Effector memory CD8-positive, alpha-beta T cell (primary cell): Measurements from ENCODE around the gene PIM3.

ENCODE experiments used
- ATAC-seq: fragments of 150-1000 bp; cut with Tn5 transposase; replicated peaks from 2 replicates; pipeline ENCODE4 v1.10.0; 2021; ENCODE audit warnings: mild to moderate bottlenecking, moderate library complexity
- DNase-seq, 3 experiments: peaks; one replicate each; pipeline ENCODE4 v3.0.0; 2021
- H3K27ac Mint-ChIP-seq, 2 donors: one replicate each; pipeline ENCODE4 v1.8.0; 2022; ENCODE audit warnings: mild to moderate bottlenecking in 2 of 2, mixed read lengths in 2 of 2, moderate library complexity in 2 of 2
- H3K27me3 Mint-ChIP-seq, 2 donors: one replicate each; pipeline ENCODE4 v1.8.0; 2022; ENCODE audit warnings: mixed read lengths in 2 of 2
- H3K36me3 Mint-ChIP-seq: one replicate; pipeline ENCODE4 v1.8.0; 2022; ENCODE audit warnings: mild to moderate bottlenecking, moderate library complexity, mixed read lengths; ENCODE audit not compliant: insufficient read depth
- H3K4me1 Mint-ChIP-seq, 2 donors: one replicate each; pipeline ENCODE4 v1.8.0; 2022; ENCODE audit warnings: low read depth in 2 of 2, mixed read lengths in 2 of 2
- H3K4me3 Mint-ChIP-seq, 2 donors: one replicate each; pipeline ENCODE4 v1.8.0; 2022; ENCODE audit warnings: mild to moderate bottlenecking in 2 of 2, mixed read lengths in 2 of 2, moderate library complexity in 2 of 2
- H3K9me3 Mint-ChIP-seq, 2 donors: one replicate each; pipeline ENCODE4 v1.8.0; 2022; ENCODE audit warnings: mixed read lengths in 2 of 2

Gene PIM3

DNA sequence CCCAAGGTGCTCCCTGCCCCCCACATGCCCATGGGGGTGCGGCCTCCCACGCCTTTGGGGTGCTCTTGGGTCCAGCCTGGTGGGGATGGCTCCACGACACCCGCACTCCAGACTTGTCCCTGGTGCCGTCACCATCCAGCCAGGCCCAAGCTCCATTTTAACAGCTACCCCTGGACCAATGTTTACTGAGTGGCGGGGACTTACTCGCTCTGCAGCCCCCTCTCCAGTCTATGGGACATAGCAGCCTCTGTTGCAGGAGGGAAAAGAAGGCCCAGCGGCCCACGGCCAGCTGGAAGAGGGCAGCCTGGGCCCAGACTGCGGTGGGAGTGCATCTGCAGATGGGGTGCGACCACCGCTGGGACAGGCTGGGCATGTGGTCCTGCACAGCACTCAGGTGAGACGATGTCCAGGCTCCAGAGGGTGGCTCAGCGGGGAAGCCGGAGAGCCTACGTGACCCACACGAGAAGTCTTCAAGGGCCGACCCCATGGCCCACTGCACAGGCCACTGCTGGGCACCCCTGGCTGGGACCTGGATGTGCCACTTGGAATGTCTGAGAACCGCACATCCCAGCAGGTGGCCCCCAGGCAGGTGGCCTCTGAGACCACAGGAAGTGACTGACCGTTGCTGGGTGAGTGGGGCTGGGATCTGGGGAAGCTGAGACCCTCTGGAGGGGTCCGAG, 33.9 kb downstream of the PIM3 start:
- Mint-ChIP-seq H3K36me3 (peaks cover 4% of the 10 kb centered on the region), H3K27ac (peak overlapping the region in 1 of 2 donors; percentile 63)
- no peak for ATAC-seq

DNA sequence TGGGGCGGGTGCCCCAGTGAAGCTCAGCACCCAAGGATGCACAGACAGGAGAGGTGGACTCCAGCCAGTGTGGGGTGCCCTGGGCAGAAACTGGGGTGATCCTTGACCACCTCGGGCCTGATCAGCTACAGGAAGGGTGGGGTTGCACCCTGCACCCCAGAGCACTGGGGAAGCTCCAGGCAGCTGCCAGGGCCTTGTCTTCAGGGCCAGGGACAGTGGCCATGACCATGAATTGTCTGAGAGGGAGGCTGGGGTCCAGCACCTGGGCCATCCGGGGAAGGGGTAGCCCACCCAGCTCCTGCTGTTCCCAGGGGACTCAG, 34.4 kb downstream of the PIM3 start:
- H3K27ac Mint-ChIP-seq: peak overlapping the region in 1 of 2 donors; percentile 63
- H3K9me3 Mint-ChIP-seq: peaks cover 0 to 7% of the 10 kb centered on the region in 2 donors
- no peak for ATAC-seq
- H3K4me1 Mint-ChIP-seq: peaks cover 5 to 12% of the 10 kb centered on the region in 2 donors
- no peak overlapping the region for H3K4me3 Mint-ChIP-seq
- peaks cover 0 to 17% of the 10 kb centered on the region in 2 donors for H3K27me3 Mint-ChIP-seq
- H3K36me3 Mint-ChIP-seq: peaks cover 4% of the 10 kb centered on the region
- DNase-seq: no peak

More for the DNA sequence above, 33.9 kb downstream of the PIM3 start:
- H3K4me3 Mint-ChIP-seq: no peak overlapping the region
- H3K9me3 Mint-ChIP-seq: peaks cover 0 to 7% of the 10 kb centered on the region in 2 donors
- peaks cover 5 to 12% of the 10 kb centered on the region in 2 donors for H3K4me1 Mint-ChIP-seq
- DNase-seq: no peak
- H3K27me3 Mint-ChIP-seq: peaks cover 0 to 17% of the 10 kb centered on the region in 2 donors

DNA sequence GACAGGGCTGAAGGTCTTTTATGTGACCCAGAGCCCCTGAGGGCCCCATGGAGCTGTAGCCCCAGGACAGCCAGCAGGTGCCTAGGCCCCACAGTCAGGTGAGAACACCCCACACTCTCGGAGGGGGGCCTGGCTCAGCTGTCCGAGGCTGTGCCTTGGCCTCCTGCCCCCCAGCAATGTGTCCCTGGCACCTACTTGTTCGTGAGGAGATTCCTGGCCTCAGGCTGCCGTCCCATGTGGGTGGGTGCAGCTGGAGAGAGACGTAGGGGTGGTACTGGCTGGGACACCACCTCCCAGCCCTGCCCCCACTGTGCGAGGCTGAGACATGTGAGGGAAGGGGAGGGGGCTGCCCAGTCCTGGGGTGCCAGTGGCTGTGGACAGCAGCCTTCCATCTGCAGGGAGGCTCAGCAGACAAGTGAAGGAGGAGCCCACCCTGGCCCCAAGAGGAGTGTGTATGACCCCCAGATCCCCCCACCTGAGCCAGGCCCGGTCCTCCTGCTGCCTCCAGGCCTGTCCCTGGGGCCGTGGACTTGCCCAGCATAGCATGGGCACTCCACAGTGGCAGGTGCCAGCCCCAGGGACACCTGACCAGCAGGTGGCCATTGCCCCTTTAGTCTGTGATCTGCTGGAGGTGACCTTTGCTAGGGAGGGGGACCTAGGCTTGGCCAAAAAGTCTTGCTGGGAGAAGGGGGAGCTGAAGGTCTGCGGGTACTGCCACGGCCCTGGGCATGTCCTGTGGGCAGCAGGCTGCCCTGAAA, 35.0 kb downstream of the PIM3 start:
- H3K27ac Mint-ChIP-seq: peak overlapping the region in 1 of 2 donors; percentile 63
- H3K9me3 Mint-ChIP-seq: peaks cover 0 to 7% of the 10 kb centered on the region in 2 donors
- H3K27me3 Mint-ChIP-seq: peaks cover 0 to 17% of the 10 kb centered on the region in 2 donors
- ATAC-seq (no peak), DNase-seq (no peak)
- peaks cover 5 to 12% of the 10 kb centered on the region in 2 donors for H3K4me1 Mint-ChIP-seq
- no peak overlapping the region for H3K4me3 Mint-ChIP-seq
- H3K36me3 Mint-ChIP-seq: peaks cover 4% of the 10 kb centered on the region

DNA sequence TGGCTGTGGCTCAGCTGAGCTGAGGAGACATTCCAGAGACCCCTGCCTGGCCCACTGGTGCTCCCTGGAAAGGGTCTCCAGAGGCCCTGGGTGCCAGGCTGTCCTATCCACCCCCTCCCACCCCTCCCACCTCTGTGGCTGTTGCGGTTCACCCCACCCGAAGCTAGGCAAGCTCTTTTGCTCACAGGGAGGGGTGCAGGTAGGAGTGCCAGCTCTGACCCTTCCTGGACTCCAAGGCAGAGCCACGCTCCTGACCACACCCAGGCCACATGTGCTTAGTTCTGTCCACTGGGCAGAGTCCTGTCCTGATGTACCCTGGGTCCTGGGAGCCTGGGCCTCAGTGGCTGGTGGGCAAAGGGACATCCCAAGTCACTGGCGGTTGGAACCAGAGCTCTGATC, 35.5 kb downstream of the PIM3 start:
- Mint-ChIP-seq H3K4me1 (peaks cover 5 to 12% of the 10 kb centered on the region in 2 donors), H3K9me3 (peaks cover 0 to 3% of the 10 kb centered on the region in 2 donors), H3K27ac (no peak overlapping the region), H3K36me3 (peaks cover 4% of the 10 kb centered on the region), H3K27me3 (peaks cover 0 to 11% of the 10 kb centered on the region in 2 donors), H3K4me3 (no peak overlapping the region)
- no peak for ATAC-seq
- no peak for DNase-seq

DNA sequence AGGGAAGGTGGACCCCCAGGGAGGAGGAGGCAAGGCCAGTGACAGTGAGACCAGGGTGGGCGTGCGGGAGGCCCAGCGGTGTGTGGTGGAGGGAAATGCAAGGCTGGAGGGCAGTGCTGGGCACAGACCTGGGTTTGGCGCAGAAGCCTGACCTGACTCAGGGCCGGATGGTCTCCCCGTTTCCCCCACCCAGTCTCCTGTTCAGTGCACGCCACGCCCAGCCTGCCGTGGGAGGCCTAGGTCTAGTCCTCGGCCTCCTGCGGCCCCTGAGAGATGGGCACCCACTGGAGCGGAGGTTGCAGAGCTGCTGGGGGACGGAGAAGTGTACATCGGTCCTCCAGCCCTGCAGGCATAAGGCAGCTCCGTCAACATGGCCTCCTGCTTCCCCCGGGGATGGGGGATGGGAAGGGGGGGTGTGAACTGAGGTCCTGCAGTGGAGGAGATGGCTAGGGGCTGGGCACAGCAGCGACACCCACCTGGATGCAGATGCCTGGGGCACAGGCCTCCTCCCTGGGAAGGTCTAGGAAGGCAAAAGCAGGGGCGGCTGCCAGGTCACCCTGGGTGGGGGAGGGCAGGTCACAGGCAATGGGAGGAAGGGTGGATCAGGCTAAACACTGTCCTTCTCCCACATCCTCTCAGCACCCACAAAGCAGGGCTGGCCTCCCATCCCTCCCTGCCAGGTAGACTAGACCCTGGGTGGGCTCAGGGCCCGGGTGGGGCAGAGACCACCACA, 36.1 kb downstream of the PIM3 start:
- Mint-ChIP-seq H3K27ac (peak overlapping the region in 1 of 2 donors; percentile 41), H3K27me3 (peaks cover 0 to 8% of the 10 kb centered on the region in 2 donors), H3K4me1 (peaks cover 5 to 12% of the 10 kb centered on the region in 2 donors), H3K36me3 (peaks cover 4% of the 10 kb centered on the region), H3K9me3 (no peaks in the 10 kb centered on the region), H3K4me3 (no peak overlapping the region)
- ATAC-seq (no peak), DNase-seq (no peak)

DNA sequence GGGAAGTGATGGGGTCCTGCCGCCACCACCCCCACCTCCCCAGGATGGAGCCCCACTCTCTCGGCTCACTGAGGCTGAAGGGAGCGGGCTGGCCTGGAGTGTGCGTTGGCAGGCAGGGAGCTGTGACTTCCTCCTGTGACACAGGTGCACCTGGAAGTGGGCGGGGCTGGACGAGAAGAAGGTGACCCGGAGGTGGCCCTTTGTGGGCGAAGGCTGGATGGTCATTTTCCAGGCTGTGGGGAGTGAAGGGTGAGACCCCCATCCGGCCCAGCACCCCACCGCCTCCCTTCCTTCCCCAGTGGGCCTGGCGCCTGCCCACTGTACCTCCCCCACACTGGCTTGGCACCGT, 36.7 kb downstream of the PIM3 start:
- no peak overlapping the region for H3K4me3 Mint-ChIP-seq
- peaks cover 5 to 12% of the 10 kb centered on the region in 2 donors for H3K4me1 Mint-ChIP-seq
- H3K27ac Mint-ChIP-seq: peak overlapping the region in 1 of 2 donors; percentile 41

DNA sequence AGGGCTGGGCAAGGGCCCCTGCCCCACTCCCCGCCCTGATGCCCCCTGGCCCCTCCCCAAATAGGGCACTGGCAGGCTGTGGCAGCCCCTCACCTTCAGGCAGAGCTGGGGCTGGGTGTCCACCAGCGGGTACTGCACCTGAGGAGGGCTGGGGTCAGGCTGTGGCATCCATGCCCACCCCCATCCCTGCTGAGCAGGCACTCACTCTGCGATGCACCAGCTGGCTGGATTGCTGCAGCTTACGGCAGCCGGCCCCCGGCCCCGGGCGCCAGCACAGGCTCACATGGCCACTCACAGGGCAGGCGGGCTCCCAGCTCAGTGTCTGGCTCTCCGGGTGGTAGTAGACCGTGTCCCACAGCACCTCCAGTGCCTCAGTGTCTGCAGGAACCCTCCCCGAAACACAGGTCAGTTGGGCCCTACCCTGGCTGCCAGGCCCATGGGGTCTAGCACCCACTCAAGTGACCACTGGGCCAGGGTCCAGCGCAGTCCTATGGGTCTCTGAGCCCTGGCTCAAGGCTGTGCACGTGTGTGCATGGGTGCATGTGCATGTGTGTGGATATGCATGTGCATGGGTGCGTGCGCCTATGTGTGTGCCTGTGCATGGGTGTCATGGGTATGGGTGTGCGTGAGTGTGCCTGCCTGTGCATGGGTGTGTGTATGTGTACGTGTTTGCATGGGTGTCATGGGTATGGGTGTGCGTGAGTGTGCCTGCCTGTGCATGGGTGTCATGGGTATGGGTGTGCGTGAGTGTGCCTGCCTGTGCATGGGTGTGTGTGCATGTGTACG, 37.6 kb downstream of the PIM3 start:
- Mint-ChIP-seq H3K4me1 (peaks cover 4 to 12% of the 10 kb centered on the region in 2 donors), H3K27ac (no peak overlapping the region), H3K9me3 (no peaks in the 10 kb centered on the region), H3K27me3 (peaks cover 0 to 10% of the 10 kb centered on the region in 2 donors), H3K36me3 (peaks cover 4% of the 10 kb centered on the region), H3K4me3 (no peak overlapping the region)
- ATAC-seq: no peak
- no peak for DNase-seq

More for the DNA sequence above, 36.7 kb downstream of the PIM3 start:
- no peak for DNase-seq
- ATAC-seq: no peak
- Mint-ChIP-seq H3K27me3 (peaks cover 0 to 8% of the 10 kb centered on the region in 2 donors), H3K9me3 (no peaks in the 10 kb centered on the region), H3K36me3 (peaks cover 4% of the 10 kb centered on the region)

DNA sequence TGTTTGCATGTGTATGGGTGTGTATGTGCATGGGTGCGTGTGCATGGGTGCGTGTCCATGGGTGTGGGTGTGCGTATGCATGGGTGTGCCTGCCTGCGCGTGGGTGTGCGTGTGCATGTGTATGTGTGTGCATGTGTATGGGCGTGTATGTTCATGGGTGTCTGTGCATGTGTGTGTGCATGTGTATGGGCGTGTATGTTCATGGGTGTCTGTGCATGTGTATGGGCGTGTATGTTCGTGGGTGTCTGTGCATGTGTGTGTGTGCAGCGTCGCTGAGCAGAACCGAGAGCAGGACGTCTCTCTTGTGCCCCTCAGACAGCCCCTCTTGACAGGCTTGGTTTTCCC, 38.1 kb downstream of the PIM3 start:
- H3K4me3 Mint-ChIP-seq: no peak overlapping the region
- no peak for DNase-seq
- no peak for ATAC-seq
- H3K9me3 Mint-ChIP-seq: no peaks in the 10 kb centered on the region
- H3K27me3 Mint-ChIP-seq: peaks cover 0 to 9% of the 10 kb centered on the region in 2 donors
- peaks cover 4% of the 10 kb centered on the region for H3K36me3 Mint-ChIP-seq
- no peak overlapping the region for H3K27ac Mint-ChIP-seq
- peaks cover 0 to 9% of the 10 kb centered on the region in 2 donors for H3K4me1 Mint-ChIP-seq

DNA sequence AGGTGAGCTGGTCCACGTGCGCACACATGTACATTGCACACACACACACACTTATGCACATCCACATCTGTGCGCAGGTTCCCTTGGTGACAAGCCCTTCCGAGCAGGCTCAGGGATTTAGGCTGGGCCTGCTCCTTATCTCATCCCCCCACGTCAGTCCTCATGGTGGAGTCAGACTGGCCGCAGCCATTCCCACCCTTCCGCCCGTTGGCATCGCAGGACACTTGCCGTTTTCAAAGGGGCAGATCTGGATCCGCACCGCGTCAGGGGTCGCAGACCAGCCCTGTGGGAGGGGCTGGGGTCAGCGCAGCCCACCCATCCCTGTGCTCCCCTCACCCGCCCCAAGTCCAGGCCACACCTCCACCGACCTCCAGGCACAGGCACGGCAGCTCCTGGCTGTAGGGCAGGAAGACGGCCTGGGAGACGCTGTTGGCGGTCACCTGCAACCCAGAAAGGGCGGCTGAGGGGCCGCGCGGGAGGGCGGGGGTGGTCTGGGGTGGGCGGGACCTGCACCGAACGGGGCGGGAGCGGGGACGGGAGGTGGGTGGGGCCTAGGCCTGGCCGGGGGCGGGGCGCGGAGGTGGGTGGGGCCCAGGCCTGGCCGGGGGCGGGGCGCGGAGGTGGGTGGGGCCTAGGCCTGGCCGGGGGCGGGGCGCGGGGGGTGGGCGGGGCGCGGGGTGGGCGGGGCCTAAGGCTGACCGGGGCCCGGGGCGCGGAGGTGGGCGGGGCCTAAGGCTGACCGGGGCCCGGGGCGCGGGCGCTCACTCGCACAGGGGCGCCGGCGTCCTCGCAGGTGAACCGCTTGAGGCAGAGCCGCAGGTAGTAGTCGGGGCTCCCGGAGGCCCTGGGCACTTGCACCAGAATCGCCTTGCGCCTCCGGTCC, 38.7 kb downstream of the PIM3 start:
- H3K9me3 Mint-ChIP-seq: no peaks in the 10 kb centered on the region
- H3K27ac Mint-ChIP-seq: no peak overlapping the region
- H3K36me3 Mint-ChIP-seq: peaks cover 4% of the 10 kb centered on the region
- no peak overlapping the region for H3K4me3 Mint-ChIP-seq
- H3K4me1 Mint-ChIP-seq: peaks cover 0 to 7% of the 10 kb centered on the region in 2 donors
- DNase-seq (no peak), ATAC-seq (peak; percentile 57)
- peaks cover 0 to 9% of the 10 kb centered on the region in 2 donors for H3K27me3 Mint-ChIP-seq

DNA sequence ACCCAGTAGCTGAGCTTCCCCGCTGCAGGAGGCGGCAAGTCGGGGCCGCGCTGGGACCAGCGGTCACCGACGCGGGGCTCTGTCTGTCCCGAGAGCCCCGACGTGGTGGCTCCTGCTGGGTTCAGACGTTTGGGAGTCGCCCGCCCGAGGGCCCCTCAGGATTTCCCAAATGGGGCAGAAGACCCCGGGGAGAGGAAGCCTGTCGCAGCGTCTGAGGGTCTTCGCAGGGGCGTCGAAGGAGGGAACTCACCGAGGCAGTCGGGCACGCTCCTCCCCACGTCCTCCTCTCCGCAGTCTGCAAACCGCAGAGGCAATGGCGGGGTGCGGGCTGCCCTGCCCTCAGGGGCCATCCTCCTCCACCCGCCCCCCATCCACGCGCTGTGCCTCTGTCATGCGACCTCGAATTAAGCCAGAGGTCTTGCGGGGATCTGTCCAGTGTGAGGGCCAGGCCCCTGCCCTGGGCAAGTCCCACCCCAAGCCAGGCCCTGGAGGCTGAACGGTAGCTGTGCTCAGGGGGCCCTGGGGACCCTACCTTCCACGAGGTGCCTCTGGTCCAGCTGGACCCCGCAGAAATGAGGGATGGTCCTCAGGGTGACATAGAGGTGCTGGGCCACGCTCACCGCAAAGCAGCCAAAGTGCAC, 39.5 kb downstream of the PIM3 start:
- Mint-ChIP-seq H3K27ac (no peak overlapping the region), H3K4me1 (peaks cover 0 to 7% of the 10 kb centered on the region in 2 donors), H3K9me3 (no peaks in the 10 kb centered on the region), H3K4me3 (no peak overlapping the region), H3K27me3 (peaks cover 0 to 9% of the 10 kb centered on the region in 2 donors), H3K36me3 (peaks cover 4% of the 10 kb centered on the region)
- no peak for ATAC-seq
- no peak for DNase-seq

DNA sequence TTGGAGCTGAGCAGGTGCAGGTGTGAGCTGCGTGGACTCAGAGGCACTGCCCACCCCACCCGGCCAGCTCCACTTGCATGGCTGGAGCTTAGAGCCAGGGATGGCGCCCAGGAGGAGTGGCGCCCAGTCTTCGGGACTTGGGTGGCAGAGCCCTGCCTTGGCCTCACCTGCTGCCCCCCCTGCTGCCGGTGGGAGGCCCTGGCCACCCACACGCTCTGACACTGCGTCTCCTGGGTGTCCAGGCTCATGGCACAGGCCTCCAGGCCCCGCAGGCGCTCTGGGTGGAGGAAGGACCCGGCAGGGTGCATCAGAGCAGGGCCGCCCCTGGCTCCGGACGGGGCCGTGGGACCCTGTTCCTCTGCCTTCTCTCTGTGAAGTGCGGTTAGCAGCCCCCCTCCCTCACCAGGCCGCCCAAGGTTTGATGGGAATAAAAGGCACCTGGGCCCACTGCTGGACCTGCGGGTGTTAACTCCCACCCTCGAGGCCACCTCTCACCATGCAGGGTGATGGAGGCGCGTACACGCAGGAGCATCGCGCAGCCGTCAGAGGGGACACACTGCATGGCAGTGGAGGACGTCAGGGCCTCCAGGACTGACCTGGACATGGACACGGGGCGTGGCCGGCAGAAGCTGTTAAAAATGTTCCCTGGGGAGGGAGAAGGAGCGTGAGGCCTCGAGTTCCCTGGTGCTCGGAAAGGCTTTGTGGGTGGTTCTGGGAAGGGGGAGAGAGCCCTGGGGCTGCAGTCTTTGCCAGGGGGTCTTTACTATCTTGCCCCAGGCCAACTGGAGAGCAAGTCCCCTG, 40.2 kb downstream of the PIM3 start:
- Mint-ChIP-seq H3K9me3 (no peaks in the 10 kb centered on the region), H3K4me1 (peaks cover 0 to 7% of the 10 kb centered on the region in 2 donors), H3K27me3 (peaks cover 0 to 9% of the 10 kb centered on the region in 2 donors), H3K27ac (no peak overlapping the region), H3K4me3 (no peak overlapping the region), H3K36me3 (peaks cover 6% of the 10 kb centered on the region)
- DNase-seq: no peak
- ATAC-seq: no peak
